ENCODE measurements around the gene R3HDM2.
A peak's percentile ranks its signal among the peaks of the same experiment; 100 is the strongest.
"Not testable (repeated sequence)": the region's sequence is repeated elsewhere in the genome, so short reads cannot be mapped to it uniquely, and the experiment has no call there.

The R3HDM2 gene

DNA sequence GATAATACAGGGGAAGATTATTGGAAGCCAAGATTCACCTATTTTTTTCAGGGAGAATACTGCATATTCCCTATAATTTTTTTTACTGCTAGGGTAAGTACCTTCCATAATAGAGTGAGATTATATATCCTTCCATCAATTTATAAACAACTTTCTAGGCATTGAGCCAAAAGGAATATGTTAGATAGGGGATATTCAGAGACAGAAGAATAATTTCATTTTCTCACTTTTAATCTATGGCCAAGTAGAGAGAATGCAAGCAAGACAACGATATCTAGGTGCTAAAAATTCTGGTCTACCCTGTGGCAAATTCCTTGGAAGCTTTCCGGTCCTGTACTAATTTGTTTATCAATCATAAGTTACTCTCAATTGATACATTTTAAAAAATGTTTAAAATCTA, 110.2 kb downstream of the R3HDM2 start:
- DNase-seq, result no peak

DNA sequence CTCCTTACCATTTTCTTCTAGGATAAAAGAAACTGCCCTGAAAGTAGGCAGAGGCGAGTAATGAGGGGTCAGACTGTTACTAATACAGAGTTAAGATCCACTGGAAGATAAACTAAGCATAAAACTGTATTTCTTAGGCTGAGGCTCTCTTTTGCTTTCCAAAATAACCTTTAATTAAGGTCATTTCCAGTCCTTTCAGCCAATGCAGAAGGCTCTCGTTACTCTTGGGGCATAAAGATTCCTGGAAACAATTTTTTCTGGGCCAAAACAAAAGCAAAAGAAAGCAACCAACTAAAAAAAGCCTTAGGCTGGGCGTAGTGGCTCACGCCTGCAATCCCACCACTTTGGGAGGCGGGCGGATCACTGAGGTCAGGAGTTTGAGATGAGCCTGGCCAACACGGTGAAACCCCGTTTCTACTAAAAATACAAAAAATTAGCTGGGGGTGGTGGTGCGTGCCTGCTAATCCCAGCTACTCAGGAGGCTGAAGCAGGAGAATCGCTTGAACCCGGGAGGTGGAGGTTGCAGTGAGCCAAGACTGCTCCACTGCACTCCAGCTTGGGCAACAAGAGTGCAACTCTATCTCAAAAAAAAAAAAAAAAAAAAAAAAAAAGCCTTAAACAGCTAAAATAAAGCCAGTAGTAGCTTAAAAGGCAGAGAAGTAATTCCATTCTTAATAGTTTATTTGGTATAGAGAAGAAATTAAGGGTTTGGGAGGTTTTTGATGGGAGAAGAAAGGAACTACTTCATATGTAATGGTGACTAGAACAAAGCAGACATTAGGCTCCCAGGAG, 111.0 kb downstream of the R3HDM2 start:
- DNase-seq, result no peak

DNA sequence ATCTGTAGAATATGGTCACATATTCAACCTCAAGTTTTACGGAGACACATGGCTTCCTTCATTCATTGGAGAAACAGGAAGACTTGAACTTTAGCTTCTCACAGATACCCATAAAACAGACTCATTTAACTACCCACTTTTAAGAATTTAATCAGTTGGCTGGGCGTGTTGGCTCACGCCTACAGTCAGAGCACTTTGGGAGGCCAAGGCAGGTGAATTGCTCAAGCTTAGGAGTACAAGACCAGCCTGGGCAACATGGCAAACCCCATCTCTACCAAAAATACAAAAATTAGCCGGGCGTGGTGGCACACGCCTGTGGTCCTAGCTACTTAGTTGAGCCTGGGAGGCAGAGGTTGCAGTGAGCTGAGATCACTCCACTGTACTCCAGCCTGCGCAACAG, 115.2 kb downstream of the R3HDM2 start:
- no peak for DNase-seq

DNA sequence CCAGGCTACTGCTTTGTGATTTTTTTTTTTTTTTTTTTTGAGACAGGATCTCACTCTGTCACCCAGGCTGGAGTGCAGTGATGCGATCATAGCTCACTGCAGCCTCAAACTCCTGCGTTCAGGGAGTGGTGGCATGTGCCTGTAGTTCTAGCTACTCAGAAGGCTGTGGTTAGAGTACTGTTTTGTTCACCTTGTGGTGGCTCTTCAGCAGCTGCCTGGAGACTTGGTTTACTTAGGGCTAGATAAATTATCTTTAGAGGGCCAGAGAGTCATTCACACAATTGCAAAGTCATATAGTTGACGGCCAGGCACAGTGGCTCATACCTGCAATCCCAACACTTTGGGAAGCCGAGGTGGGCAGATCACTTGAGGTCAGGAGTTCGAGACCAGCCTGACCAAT, 118.6 kb downstream of the R3HDM2 start:
- DNase-seq, result not testable (repeated sequence)

DNA sequence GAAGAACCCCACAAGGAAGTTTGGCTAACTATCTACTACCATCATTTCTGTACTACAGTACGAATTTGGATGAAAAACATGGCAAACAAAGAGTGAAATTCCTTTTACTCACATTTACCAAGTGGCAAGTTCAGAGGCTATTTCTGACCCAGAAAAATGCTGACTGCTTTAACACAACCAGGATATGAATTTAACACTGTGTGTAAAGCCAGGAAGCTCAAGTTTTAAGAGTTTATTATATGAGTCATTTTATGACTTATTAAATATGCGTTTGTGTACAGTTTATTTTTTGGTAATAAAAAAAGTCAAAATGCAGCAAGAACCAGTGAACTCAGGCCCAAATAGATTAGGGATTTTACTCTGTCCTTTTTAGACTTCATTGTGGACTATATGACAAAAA, 121.4 kb downstream of the R3HDM2 start:
- DNase-seq, result no peak

DNA sequence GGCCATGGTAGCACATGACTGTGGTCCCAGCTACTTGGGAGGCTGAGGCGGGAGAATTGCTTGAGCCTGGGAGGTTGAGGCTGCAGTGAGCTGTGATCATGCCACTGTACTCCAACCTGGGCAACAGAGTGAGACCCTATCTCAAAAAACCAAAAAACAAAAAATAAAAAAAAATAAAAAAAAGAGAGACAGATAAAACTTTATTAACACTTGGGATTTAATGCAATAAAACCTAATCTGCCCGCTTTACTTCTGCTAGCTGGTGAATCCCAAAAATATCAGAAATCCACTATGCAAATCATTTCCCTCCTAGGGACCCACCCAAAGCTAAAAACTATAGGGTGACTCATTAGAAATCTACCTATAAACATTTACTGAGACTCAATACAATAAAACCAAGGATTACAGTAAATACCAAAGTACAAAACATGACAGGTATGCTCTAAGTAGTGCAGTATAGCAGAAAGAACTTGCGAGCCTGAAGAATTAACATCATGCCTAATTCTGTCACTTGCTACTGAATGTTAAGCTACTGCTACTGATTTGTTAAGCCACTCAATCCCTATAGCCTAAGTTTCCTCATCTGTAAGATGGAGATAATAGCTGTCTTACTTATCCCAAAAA, 129.8 kb downstream of the R3HDM2 start:
- DNase-seq, result no peak

DNA sequence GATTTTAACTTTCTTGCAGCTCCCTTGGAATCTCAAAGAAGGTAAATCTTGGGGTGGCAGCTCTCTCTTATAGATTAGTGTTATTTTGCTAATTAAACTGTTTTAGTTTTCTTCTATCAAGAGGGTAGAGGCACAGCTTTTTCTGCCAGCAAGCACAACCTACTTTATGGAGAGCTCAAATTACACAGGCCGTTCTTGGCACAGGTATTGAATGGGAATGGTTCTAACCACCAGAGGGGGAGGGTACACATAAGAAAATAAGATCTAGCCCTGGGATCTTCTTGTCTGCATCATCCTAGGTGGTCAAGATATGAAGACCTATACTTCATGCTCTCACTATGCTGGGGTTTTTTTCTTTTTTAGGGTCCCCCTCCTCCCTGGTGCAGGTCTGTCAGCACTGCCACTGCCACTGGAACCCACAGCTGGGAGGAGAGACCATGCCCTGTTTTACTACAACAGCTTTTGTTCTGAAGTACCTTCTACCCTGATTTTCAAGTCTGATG, 131.3 kb downstream of the R3HDM2 start:
- DNase-seq, result no peak

DNA sequence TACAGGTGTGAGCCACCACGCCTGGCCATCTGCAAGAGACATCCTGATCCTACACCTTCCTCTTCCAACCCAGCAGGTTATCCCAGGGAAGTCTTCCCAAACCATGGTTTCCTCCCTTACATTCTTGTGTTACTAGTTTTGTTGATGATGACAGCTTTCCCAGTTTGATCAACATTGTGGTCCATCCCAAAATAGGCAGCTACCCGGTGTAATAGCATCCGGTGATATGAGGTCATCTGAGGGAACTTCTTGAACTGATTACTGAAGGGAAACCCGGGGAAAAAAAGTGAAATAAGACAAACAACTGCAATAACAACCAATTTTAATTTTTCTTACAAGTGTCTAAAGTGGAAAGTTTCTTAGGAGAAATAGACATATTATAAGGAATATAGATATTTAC, 134.6 kb downstream of the R3HDM2 start:
- DNase-seq, result no peak

DNA sequence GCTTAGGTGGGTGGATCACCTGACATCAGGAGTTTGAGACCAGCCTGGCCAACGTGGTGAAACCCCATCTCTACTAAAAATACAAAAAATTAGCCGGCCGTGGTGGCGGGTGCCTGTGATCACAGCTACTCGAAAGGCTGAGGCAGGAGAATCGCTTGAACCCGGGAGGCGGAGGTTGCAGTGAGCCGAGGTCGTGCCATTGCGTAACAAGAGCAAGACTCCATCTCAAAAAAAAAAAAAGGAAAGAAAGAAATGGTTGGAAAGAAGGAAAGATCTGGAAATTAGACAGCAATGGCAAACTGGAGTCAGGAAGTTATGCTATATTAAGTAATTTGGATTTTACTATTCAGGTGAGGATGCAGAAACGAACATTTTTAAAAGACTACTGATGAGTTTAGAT, 148.8 kb downstream of the R3HDM2 start:
- not testable (repeated sequence) for DNase-seq

DNA sequence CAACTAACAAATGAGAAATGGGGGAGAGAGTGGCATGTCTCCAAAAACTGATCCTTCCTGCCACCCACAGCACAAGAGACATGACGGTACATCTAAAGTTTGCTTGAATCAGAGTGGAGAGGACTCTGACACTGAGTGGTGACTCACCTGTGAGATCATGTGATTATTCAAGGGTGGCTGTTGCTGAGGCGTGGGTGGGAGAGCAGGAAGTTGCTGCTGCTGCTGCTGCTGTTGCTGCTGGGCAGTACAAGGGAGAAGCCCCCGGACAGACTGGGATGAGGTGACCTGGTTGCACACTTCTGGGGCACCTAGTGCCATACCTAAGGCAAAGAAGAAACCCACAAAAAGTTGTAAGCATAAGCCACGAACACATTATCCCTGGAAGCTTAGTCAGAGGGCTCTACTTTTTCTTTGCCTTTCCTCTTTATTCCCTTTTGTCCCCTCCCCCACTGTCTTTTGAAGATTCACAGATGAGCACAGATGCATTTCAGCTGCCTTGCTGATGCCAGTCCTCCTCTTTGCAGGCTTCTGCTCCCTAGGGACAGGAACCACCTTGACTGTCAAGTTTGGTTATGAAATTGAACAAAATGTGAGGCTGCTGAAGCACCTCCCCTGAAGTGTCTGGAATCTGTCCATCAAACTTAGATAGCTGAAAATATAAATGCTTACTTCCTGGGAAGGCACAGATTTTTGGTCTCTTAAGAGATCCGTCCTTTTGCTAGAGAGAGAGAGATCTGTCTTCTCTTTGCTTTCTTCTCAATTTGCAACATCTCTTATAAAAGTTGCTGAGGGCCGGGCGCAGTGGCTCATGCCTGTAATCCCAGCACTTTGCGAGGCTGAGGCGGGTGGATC, 150.4 kb downstream of the R3HDM2 start:
- DNase-seq, result peak; percentile 98

DNA sequence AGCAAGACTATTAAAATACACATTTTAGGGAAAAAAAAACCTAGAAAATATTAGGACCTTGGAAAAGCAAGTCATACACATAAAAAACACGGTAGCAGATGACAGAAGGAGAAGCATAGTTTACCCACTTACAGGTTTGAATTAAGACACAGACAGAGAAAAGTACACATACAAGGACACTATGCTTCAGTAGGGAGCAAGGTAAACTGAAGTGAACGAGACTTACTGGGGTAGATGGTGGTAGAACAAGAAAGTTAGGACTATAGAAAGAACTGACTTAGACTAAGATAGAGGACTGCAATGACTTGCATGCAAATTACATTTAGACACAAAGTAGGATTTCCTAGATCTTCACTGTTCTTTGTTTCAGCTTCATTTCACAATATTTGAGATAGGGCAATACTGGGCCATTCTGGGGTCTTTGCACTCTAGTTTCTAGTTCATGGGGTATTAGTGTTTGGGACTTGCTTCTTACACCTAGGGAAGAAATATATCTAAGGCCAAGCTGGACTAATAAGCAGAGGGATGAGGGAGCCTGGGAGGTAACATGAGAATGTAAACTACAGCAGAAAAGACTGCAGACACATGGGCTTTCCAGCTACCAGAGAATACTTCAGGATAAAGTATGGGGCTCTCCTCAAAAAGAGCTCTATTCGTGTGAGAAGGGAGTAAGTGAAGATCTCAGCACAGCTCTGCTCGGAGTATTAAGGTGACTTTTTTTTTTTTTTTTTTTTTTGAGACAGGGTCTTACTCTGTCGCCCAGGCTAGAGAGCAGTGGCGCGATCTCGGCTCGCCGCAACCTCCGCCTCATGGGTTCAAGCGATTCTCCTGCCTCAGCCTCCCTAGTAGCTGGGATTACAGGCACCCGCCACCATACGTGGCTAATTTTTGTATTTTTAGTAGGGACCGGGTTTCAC, 152.1 kb downstream of the R3HDM2 start:
- DNase-seq, result no peak

DNA sequence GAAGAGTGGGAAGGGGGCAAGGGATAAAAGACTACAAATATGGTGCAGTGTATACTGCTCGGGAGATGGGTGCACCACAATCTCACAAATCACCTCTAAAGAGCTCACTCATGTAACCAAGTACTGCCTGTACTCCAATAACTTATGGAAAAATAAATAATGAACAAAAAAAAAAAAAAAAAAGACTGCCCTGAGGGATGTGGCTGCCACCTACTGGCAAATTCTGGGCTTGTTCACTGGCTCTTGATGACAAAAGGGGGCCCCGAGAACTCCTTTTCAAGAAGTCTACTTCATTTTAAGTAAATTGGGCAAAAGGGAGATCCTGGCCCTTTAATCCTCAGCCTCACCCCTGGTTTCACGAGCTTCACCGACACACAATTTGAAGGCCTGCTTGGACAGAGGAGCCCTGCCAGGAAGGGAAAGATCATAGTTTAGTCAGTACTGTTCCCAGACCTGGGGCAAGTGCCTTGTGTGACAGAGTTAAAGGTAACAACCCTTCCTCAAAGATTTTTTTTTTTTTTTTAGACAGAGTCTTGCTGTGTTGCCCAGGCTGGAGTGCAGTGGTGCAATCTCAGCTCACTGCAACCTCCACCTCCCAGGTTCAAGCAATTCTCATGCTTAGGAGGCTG, 153.8 kb downstream of the R3HDM2 start:
- DNase-seq, result no peak

DNA sequence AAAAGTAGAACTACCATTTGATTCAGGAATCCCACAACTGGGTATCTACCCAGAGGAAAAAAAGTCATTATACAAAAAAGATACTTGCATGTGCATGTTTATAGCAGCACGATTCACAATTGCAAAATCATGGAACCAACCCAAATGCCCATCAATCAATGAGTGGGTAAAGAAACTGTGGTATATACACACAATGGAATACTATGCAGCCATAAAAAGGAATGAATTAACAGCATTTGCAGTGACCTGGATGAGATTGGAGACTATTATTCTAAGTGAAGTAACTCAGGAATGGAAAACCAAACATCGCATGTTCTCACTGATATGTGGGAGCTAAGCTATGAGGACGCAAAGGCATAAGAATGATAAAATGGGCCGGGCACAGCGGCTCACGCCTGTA, 154.6 kb downstream of the R3HDM2 start:
- DNase-seq, result not testable (repeated sequence)

DNA sequence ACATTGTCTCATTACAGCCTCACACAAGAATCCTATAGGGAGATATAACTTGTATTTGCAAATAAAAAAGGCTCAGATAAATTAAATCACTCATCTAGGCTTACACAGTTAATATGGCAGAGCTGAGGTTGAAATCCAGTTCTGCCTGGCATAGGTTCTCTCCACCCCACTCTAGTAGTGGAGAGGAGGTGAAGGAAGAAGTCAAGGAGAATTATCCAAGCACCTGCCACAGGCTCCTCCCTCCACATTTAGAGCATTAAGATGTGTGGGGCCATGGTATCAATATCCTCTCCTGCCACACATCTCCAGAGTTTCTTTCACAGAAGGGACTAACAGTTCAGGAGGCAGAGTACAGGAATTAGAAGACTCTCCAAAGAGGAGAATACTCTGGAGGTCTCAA, 157.3 kb downstream of the R3HDM2 start:
- DNase-seq, result no peak

DNA sequence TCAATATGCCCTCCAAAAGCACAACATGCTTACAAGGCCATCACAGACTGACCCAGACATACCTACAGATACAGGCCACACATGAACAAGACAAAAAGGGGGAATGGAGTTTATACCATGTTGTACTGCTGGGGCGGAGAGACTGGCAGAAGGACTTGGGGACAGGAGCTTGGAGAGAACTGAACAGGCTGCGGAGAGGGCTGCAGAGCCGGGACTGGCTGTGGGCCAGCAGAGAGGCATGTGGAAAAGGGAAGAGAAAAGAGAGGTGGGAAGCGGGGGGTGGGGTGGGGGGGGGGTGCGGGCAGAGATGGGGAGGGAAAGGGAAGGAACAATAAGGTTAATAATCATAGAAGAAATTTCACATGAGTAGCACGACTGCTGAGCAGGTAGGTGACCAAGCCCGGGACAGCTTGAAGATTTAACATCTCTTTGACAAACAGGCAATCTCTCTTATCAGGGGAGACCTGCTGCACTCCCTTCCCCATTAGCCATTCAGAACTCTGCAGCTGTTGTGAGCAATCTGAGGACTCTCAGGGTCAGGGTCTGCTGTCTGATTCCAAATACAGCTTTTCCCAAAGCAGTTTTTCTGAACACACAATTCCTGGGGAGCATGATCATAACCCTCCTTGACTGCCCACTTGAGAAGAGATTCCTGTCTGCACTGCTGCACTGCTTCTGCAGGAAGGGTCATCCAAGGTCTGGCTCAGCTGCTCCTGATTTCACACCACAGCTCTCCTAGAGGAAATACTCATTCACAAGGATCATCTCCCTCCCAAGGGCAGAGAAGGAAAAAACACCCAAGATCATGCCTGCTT, 158.3 kb downstream of the R3HDM2 start:
- DNase-seq, result peak; percentile 24

DNA sequence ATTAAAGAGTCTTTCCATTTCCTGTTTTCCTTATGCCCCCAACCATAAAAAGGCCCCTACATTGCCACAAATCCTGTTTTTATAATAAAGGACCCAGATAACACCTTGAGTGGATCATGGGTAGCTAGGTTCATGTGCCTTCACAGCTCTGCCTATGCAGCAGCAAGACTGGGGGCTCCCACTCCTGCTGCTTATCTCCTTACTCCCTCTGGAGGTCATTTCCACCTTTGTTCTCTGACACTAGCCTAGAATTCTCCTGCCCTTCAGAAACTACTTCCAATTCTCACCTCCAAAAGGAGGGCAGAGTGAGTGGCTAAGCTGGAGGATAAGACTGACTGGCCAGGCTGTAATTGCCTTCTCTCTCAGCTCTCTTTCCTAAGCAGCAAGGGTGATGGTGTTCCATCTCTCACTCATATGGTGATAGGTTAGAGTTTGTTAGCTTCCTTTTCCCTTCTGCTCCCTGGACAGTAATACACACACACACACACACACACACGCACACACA, 159.8 kb downstream of the R3HDM2 start:
- DNase-seq, result no peak

DNA sequence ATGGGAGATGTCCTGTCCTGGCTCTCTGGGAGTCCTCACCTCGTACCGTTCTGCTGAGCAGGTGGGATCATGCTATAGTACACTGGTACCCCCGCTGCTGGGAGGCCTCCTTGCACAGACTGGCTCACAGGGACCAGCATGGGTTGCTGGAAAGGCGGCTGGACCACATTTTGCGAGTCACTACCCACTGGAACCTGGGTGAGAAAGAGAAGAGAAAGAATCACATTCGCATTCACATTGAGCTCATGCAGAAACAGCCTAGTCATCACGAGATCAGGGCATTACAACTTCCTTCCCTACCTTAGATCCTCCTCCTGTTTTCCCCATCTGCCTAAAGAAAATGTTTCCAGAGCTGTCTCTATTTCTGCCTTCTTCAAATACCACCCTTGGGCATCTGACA, 162.6 kb downstream of the R3HDM2 start:
- no peak for DNase-seq

DNA sequence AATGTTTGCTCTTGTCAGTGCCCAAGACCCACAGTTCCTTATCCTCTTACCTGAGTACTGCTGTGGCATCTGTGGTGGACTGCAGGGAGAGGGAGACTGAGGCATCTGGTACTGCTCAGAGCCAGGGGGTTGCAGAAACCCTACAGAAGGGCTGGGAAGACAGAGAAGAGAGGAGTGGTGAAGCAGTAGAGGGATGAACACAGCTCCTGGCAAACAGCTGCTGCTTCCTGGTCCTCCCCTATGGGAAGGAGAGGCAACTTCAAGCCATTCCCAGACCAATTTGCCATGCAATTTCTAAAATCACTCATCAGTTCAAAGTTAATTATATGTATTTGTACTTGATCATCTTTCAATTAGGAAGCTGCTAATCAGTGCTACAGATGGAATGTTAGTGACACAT, 164.2 kb downstream of the R3HDM2 start:
- DNase-seq, result no peak

DNA sequence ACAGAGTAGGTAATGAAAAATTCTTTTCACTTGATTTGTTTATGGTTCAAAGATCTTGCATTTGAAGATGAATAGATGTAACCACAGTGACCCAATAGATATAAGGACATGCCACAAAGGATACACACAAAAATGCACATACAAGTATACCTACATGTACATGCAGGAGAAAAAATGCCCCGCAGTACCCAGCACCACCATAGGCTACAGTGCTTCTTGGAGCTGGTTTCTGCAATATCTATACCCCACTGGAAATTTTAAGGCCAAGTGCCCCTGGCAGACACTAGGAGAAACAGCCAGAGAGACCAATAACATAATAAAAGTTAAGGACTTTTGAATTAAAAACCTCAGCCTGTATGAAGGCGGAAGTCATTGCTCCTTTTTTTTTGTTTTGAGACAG, 167.7 kb downstream of the R3HDM2 start:
- no peak for DNase-seq

DNA sequence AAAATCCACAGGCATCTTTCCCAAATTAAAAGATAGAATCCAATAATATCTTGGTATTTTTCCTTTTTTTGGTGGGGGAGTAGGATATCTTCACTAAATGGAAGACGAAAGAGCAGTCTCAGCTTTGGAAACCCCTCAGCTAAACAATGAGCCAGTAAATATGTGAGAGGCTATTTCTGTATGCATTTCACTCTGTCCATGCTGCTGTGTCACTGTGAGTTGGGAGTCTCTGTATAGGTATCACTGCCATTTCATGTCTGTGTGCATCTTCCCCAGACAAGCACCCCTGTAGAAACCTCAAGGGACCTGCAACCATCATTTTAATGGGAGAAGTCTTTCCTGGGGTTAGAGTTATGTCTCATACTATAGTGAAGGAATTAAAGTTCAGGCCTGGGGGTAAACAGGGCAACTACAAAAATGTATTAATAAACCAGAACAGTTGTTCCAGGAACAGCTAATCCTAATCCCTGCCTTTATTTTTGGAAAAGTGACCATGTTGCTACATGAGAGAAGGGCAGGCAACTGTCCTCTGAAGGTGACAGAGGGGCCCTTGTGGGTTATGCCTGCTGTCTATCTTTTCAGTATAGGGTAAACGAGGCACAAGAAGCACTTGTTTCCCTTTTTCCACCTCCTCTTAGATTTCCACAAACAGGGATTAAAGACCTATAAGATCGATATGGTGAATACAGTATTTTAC, 168.6 kb downstream of the R3HDM2 start:
- DNase-seq, result no peak

Data from kidney glomerular epithelial cell (primary cell).